Body of pancreas (tissue), 4 donors: ENCODE results near the gene RNF227. TPM values are rescaled to one million over a fixed set of nuclear protein-coding genes. Genes with fewer than 3 reads are reported as not detected.

Experiments
- ATAC-seq: fragments of 150-250 bp; one replicate; pipeline ENCODE4 v1.9.1; 2016
- DNase-seq, 4 donors: peaks; one replicate each; pipeline ENCODE4 v3.0.0-alpha.2; 2019
- H3K27ac ChIP-seq, 4 donors: fragments of 200-600 bp; sonication (generic); 1 replicate in 3 of 4; 2 replicates in 1 of 4; pipeline versions ENCODE4 v1.5.1 to v1.6.1; 2016 to 2019; ENCODE audit warnings: mild to moderate bottlenecking in 1 of 4, mixed read lengths in 1 of 4, moderate library complexity in 1 of 4
- H3K27me3 ChIP-seq, 2 donors: fragments of 200-600 bp; sonication (generic); one replicate each; pipeline ENCODE4 v1.6.0; 2016; ENCODE audit warnings: mild to moderate bottlenecking in 1 of 2
- H3K36me3 ChIP-seq, 2 donors: fragments of 200-600 bp; sonication (generic); replicated peaks in 1 of 2; 2 replicates each; pipeline ENCODE4 v1.5.1; 2016; ENCODE audit warnings: low read depth in 2 of 2; ENCODE audit not compliant: insufficient read depth in 1 of 2
- H3K4me1 ChIP-seq: fragments of 200-600 bp; sonication (generic); one replicate; pipeline ENCODE4 v1.6.0; 2016
- H3K4me3 ChIP-seq, 2 donors: fragments of 200-600 bp; sonication (generic); 1 replicate in 1 of 2; 2 replicates in 1 of 2; pipeline ENCODE4 v1.5.1; 2016 to 2019
- H3K9me3 ChIP-seq, 3 donors: fragments of 200-600 bp; sonication (generic); 1 replicate in 2 of 3; 2 replicates in 1 of 3; pipeline ENCODE4 v1.5.1; 2016
- CTCF ChIP-seq, 7 experiments: fragments of 450-650 bp in 4 of 7; fragments of 200-600 bp in 3 of 7; sonication (generic) in 3 of 7; IDR thresholded peaks; one replicate each; pipeline ENCODE4 v1.5.1; 2016 to 2019; ENCODE audit warnings: antibody characterized with exemption in 7 of 7
- POLR2A ChIP-seq, 3 donors: fragments of 450-650 bp; IDR thresholded peaks; one replicate each; pipeline ENCODE4 v1.6.1; 2016; ENCODE audit warnings: antibody characterized with exemption in 3 of 3, mild to moderate bottlenecking in 2 of 3
- WGBS, 2 donors: methylation state at CpG; one replicate each; pipeline ENCODE4 v1.1.5; 2017; 5-methylcytosine and 5-hydroxymethylcytosine counted together
- intact Hi-C: fragments of 100-400 bp; cut with DNase I; formaldehyde crosslinking; loops from one replicate; pipeline ENCODE4 v1.15.1; 2023
- total RNA-seq, 2 donors: library from RNA; depleted of rRNA; stranded (reverse); fragments of >200 nt; gene quantifications; one replicate each; pipeline ENCODE4 v1.1.0, GENCODE V29; 2016

The RNF227 gene
- total RNA-seq, 2 donors from 2014 or later: 2.9 to 3.0 TPM

GRCh38 chr17:7889166-7889955 lies 26.7 kb downstream of the RNF227 start:
- Histone ChIP-seq H3K4me1 (peaks cover 45% of the 10 kb centered on the region), H3K36me3 (peaks cover 0 to 14% of the 10 kb centered on the region in 2 donors), H3K27ac (peak overlapping the region; percentile 90 to 98 (median 94)), H3K27me3 (no peaks in the 10 kb centered on the region), H3K4me3 (no peak overlapping the region), H3K9me3 (no peaks in the 10 kb centered on the region)
- WGBS, 2 donors: 39 to 52% methylated on average over 9 to 11 of the region's 11 CpGs
- peak; percentile 98 to 100 (median 99) for DNase-seq
- TF ChIP-seq POLR2A (IDR thresholded peaks at IDR 0.05): peak in 2 of 3 donors; percentile 32 to 45
- peak; percentile 18 to 90 (median 87) for TF ChIP-seq CTCF (IDR thresholded peaks at IDR 0.05)
- intact Hi-C loops: no loop called here
- peak; percentile 78 for ATAC-seq

- ATAC-seq: peak; percentile 20
- intact Hi-C loops: no loop called here
- 22 to 26% methylated on average over 16 to 18 of the region's 18 CpGs for WGBS, 2 donors
- no peaks in the 10 kb centered on the region for H3K9me3 ChIP-seq
- peaks cover 0 to 7% of the 10 kb centered on the region in 2 donors for H3K36me3 ChIP-seq
- H3K4me1 ChIP-seq: peaks cover 53% of the 10 kb centered on the region
- TF ChIP-seq POLR2A (IDR thresholded peaks at IDR 0.05) (no peak), CTCF (IDR thresholded peaks at IDR 0.05) (no peak)
- DNase-seq: peak; percentile 41 to 62 (median 58)
- H3K27me3 ChIP-seq: no peaks in the 10 kb centered on the region
- H3K4me3 ChIP-seq: no peak within 1 kb of the TSS
- peak within 1 kb of the TSS; percentile 90 to 98 (median 94) for H3K27ac ChIP-seq
Measured at GRCh38 chr17:7888184-7888920, 27.7 kb downstream of the RNF227 start, which contains the start of gene CHD3. Gene CHD3, plus strand, starts transcription at chr17:7888789. Its CDS starts 212 bp downstream, at chr17:7889001.

GRCh38 chr17:7887482-7888183 lies 28.5 kb downstream of the RNF227 start:
- ATAC-seq (peak; percentile 79), DNase-seq (peak; percentile 94 to 97 (median 95))
- Histone ChIP-seq H3K27me3 (no peaks in the 10 kb centered on the region), H3K9me3 (no peaks in the 10 kb centered on the region), H3K36me3 (peaks cover 0 to 7% of the 10 kb centered on the region in 2 donors), H3K27ac (peak overlapping the region; percentile 90 to 98 (median 94)), H3K4me1 (peaks cover 54% of the 10 kb centered on the region), H3K4me3 (no peak overlapping the region)
- TF ChIP-seq POLR2A (IDR thresholded peaks at IDR 0.05): peak in 2 of 3 donors; percentile 67 to 68
- peak in 1 of 7 experiments; percentile 11 for TF ChIP-seq CTCF (IDR thresholded peaks at IDR 0.05)
- intact Hi-C loops: no loop called here
- WGBS, 2 donors: 0% methylated on average over 28 to 35 of the region's 35 CpGs

- ATAC-seq: no peak
- Histone ChIP-seq H3K4me3 (no peak overlapping the region), H3K27ac (peak overlapping the region; percentile 90 to 98 (median 94)), H3K27me3 (no peaks in the 10 kb centered on the region), H3K4me1 (peaks cover 54% of the 10 kb centered on the region), H3K9me3 (no peaks in the 10 kb centered on the region), H3K36me3 (peaks cover 0 to 6% of the 10 kb centered on the region in 2 donors)
- TF ChIP-seq POLR2A (IDR thresholded peaks at IDR 0.05) (no peak), CTCF (IDR thresholded peaks at IDR 0.05) (no peak)
- WGBS, 2 donors: 1% methylated on average over 8 of the region's 8 CpGs
- intact Hi-C loops: no loop called here
- no peak for DNase-seq
Measured at GRCh38 chr17:7887038-7887481, 29.0 kb downstream of the RNF227 start.
